ES-I3 (cell line): ENCODE data around the gene PLXNA4.

Experiments
- H3K36me3 ChIP-seq: 2 replicates; pipeline ENCODE4 v1.6.1; 2013; ENCODE audit warnings: mild to moderate bottlenecking, low read length, control low read depth, moderate library complexity; ENCODE audit not compliant: insufficient read depth
- H3K4me1 ChIP-seq: 2 replicates; pipeline ENCODE4 v1.6.1; 2013; ENCODE audit warnings: mild to moderate bottlenecking, control low read depth, low read length; ENCODE audit not compliant: insufficient read depth
- H3K9ac ChIP-seq: 2 replicates; pipeline ENCODE4 v1.6.1; 2013; ENCODE audit warnings: low read depth, mild to moderate bottlenecking, low read length, moderate library complexity
- H3K9me3 ChIP-seq: 2 replicates; pipeline ENCODE4 v1.6.1; 2013; ENCODE audit warnings: mild to moderate bottlenecking, low read length, moderate library complexity; ENCODE audit not compliant: control insufficient read depth, insufficient read depth

The PLXNA4 gene

GRCh38 chr7:132158166-132158565, 418.1 kb downstream of the PLXNA4 start:
- Histone ChIP-seq H3K36me3 (no peaks in the 10 kb centered on the region), H3K9me3 (no peaks in the 10 kb centered on the region), H3K9ac (no peak overlapping the region), H3K4me1 (peaks cover 19% of the 10 kb centered on the region)

- Histone ChIP-seq H3K9ac (no peak overlapping the region), H3K9me3 (no peaks in the 10 kb centered on the region), H3K4me1 (peaks cover 10% of the 10 kb centered on the region)
These were observed 420.6 kb downstream of the PLXNA4 start for GRCh38 chr7:132155715-132156114.

DNA sequence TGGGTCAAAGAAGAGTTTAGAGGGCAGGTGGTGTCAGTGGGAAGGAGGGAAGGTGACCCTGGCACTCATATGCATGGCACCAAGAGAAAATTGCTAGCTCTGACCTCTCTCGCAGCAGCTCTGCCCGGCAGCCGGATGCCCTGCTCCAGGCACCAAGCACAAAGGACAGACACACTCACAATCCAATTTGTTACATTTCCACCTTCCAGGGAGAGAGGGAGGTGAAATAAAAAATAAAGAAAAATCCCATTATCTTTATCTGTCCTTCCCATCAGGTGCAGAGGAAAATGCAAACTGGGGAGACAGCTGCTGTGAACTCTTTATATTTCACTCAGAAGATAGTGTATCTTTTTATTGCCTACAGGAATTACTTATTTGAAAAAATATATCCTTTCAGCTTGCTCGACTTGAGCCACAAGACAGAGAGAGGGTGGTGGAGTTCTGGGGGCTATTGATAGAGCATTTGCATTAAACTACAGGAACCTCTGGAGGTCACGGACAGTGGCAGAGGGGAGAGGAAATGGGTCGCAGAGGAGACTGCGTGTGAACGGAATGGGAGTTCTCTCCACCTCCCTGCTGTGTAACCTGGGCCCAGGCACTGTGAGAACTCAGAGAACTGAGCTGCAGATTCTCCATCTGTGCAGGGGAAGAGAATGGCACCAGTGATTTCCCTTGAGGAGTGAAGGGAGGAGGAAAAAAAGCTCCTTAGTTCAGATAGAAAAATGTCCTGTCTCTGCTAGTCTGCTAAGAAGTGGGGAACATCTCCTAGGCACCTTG, 421.4 kb downstream of the PLXNA4 start:
- Histone ChIP-seq H3K4me1 (peaks cover 10% of the 10 kb centered on the region), H3K9ac (no peak overlapping the region), H3K36me3 (no peaks in the 10 kb centered on the region), H3K9me3 (no peaks in the 10 kb centered on the region)

More at GRCh38 chr7:132155715-132156114, 420.6 kb downstream of the PLXNA4 start:
- no peaks in the 10 kb centered on the region for H3K36me3 ChIP-seq

DNA sequence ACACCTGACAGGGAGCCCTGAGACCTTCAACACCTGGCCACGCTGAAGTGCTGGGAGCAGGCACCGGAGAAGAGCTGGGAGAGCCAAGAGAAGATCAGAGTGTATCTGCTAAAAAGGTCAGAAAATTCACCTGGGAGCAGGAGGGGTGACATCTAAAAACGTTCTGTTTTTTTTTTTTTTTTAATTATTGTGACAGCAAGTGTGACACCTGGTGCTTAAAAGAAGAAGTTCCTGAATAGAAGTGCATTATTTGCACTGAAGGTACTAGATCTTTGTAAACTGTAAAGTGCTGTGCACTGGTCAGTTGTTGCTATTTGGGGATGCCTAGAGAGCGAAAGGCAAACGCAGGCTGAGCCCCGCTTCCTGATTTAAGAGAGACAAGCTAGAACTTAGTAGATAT, 422.0 kb downstream of the PLXNA4 start:
- Histone ChIP-seq H3K4me1 (peaks cover 10% of the 10 kb centered on the region), H3K36me3 (no peaks in the 10 kb centered on the region), H3K9me3 (no peaks in the 10 kb centered on the region), H3K9ac (no peak overlapping the region)

- peaks cover 10% of the 10 kb centered on the region for H3K4me1 ChIP-seq
- no peaks in the 10 kb centered on the region for H3K9me3 ChIP-seq
- no peaks in the 10 kb centered on the region for H3K36me3 ChIP-seq
- H3K9ac ChIP-seq = no peak overlapping the region
These were observed 424.0 kb downstream of the PLXNA4 start for GRCh38 chr7:132152131-132152889.

DNA sequence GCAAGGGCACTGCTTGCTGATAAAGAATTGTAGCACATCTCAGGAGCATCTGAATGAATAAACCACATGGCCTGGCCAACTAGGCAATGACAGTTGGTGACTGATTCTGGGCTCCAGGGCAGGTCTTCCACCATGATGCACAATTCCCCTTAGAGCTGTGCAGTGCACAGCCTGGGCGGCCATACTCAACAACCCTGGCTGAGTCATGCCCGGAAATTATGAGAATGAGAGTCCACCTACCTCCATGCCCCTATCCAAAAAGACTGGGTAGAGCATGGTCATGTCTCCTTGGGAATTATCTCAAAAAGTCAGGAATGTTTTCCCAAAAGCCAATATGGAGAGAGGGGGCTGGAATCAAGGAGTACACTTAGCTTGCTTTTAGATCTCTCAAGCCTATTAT, 425.6 kb downstream of the PLXNA4 start:
- Histone ChIP-seq H3K36me3 (no peaks in the 10 kb centered on the region), H3K9ac (no peak overlapping the region), H3K4me1 (peaks cover 10% of the 10 kb centered on the region), H3K9me3 (no peaks in the 10 kb centered on the region)

DNA sequence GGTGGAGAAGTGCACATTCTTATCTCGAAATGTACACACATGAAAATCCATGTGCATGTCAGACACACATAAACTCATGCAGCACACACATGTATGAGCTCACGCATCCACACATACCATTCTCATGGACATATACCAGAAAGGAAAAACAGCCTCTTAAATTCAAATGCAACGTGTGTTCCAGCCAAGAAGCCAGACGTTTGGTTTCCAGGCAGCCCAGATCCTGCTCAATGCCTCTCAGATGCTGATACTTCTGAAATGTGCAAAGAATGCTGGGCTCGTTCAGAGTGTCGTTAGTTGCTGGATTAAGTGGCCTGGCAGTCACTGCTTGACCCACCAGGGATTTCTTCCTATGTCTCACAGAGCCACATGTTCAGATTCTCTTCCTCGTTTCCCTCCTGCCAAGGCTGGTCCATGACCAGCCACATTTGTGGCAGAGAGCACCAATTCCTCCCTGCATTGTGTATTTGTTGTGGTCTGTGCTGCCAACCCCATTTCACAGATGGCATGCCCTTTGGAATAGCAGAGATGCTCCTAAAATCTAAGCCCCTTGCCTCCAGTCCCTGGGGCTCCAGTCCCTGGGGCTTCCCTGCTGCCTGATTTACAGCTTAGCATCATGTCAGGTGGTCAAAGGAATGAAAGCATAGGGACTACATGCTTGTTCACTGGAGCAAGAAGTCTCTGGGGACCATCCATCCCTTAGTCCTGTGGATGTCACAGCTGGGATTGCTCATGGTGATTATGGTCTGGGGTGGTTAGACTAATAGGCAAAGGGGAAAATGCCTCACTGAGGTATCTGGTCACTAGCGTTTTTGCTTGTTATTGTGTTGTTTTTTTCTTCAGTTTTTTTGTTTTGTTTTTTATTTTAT, 426.6 kb downstream of the PLXNA4 start:
- Histone ChIP-seq H3K36me3 (no peaks in the 10 kb centered on the region), H3K9me3 (no peaks in the 10 kb centered on the region), H3K4me1 (peaks cover 8% of the 10 kb centered on the region), H3K9ac (no peak overlapping the region)

DNA sequence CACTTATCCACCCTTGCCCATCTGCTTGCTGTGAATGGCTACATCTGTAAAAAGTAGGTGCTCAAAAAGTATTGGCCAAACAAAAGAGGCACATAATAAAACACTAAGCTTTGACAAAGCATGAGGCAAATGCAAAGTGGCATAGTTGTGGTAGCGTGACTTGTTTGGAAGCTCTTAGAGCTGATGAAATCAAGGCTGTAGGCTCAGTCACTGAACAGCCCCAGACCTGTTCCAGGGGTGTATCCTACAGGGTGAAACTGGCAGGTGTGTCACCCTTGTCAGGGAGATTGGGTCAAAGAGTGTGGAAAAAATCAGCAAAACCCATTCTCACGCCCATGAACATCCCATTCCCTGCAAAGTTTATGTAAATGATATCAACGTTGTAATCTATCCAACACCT, 427.4 kb downstream of the PLXNA4 start:
- Histone ChIP-seq H3K9me3 (no peaks in the 10 kb centered on the region), H3K36me3 (no peaks in the 10 kb centered on the region), H3K9ac (no peak overlapping the region), H3K4me1 (peaks cover 5% of the 10 kb centered on the region; the same call in 1 of the 2 replicates)

DNA sequence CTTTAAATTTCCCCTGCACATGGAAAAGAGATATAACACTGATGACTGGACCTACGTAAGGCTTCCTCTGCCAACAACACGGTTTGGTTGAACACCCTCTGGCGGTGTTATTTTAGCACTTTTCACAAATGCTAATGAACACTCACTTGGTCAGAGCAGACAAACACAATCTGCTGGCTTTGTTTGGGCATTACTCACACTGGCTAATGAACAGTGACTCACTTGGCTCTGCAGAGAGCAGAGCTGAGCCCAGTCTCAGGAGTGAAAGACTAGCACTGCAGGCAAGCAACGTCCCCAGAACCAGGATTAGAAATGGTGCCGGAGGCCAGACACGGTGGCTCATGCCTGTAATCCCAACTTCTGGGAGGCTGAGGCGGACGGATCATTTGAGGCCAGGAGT, 430.8 kb downstream of the PLXNA4 start:
- Histone ChIP-seq H3K9ac (no peak overlapping the region), H3K4me1 (peaks cover 19% of the 10 kb centered on the region), H3K36me3 (no peaks in the 10 kb centered on the region), H3K9me3 (no peaks in the 10 kb centered on the region)

- Histone ChIP-seq H3K4me1 (peaks cover 19% of the 10 kb centered on the region), H3K36me3 (no peaks in the 10 kb centered on the region), H3K9me3 (no peaks in the 10 kb centered on the region), H3K9ac (no peak overlapping the region)
These were observed 431.2 kb downstream of the PLXNA4 start for GRCh38 chr7:132145063-132145462.

GRCh38 chr7:132142006-132142405, 434.3 kb downstream of the PLXNA4 start:
- Histone ChIP-seq H3K9me3 (no peaks in the 10 kb centered on the region), H3K36me3 (no peaks in the 10 kb centered on the region), H3K4me1 (peaks cover 19% of the 10 kb centered on the region), H3K9ac (no peak overlapping the region)

DNA sequence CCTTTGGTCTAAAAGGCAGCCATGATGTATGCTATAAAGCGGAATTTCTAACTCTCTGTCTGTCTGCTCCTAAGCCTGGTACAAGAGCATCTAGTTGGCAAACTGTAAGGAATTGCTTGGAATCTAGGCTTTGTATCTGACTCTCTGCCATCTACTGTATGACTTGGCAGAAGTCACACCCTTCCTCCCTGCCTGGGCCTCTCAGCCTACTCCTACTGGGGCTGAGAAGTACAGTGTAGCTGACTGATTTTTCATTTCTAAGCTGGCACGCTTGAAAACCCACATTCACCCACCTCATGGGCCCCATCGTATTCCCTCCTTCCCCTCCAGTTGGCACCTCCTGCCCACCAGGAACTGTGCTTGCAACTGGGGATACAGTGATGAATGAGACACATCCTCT, 435.2 kb downstream of the PLXNA4 start:
- no peak overlapping the region for H3K9ac ChIP-seq
- no peaks in the 10 kb centered on the region for H3K9me3 ChIP-seq
- peaks cover 20% of the 10 kb centered on the region for H3K4me1 ChIP-seq
- H3K36me3 ChIP-seq = no peaks in the 10 kb centered on the region

DNA sequence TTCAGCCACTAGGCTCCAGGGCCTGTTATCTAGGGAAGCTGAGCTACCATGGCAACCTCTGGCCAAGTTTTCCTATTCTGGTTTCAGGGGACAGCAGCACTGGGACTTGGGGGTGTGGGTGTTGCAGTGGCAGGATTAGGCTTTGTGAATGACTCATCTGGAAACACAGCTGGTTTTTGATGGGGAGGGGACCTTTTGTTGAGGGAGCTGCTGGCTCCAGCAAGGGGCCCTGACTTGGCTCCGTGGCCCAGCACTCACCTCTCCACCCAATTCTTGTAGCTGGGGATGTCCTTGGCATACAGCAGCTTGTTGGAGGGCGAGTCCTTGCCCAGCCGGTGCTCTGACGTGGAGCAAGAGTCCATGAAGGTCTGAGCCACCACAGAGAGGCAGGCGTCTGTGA, 435.9 kb downstream of the PLXNA4 start:
- Histone ChIP-seq H3K4me1 (peaks cover 24% of the 10 kb centered on the region), H3K36me3 (no peaks in the 10 kb centered on the region), H3K9ac (no peak overlapping the region), H3K9me3 (no peaks in the 10 kb centered on the region)

GRCh38 chr7:132138817-132139216, 437.5 kb downstream of the PLXNA4 start:
- Histone ChIP-seq H3K4me1 (peaks cover 32% of the 10 kb centered on the region), H3K9ac (no peak overlapping the region), H3K9me3 (no peaks in the 10 kb centered on the region), H3K36me3 (no peaks in the 10 kb centered on the region)
